ENCODE results near the gene ATP2A1. TPM values are rescaled to one million over a fixed set of nuclear protein-coding genes. Genes with fewer than 3 reads are reported as not detected.

ATP2A1 gene
- total RNA-seq, 2 donors from 2014 or later = 0.40 to 2.9 TPM

GRCh38 chr16:28930652-28931051 is 52.4 kb downstream of the ATP2A1 start:
- Histone ChIP-seq H3K27me3 (no peaks in the 10 kb centered on the region), H3K4me3 (no peak overlapping the region), H3K27ac (no peak overlapping the region), H3K9ac (ENCODE audit: low read depth in 2 of 2, low read length in 2 of 2) (no peak overlapping the region), H3K36me3 (no peaks in the 10 kb centered on the region), H3K9me3 (no peaks in the 10 kb centered on the region), H3K4me1 (peaks cover under 1% of the 10 kb centered on the region)
- TF ChIP-seq CTCF (IDR thresholded peaks at IDR 0.05) = no peak
- no peak for DNase-seq
- intact Hi-C loops (cut with DNase I) = no loop called here

GRCh38 chr16:28931801-28932225 is 53.5 kb downstream of the ATP2A1 start, which contains the start of gene CD19:
Gene CD19, plus strand, starts transcription at chr16:28931971. Its CDS starts 30 bp downstream, at chr16:28932001.
- H3K4me3 ChIP-seq = no peak within 1 kb of the TSS
- TF ChIP-seq CTCF (IDR thresholded peaks at IDR 0.05) = no peak
- intact Hi-C loops (cut with DNase I) = no loop called here
- H3K27me3 ChIP-seq = no peaks in the 10 kb centered on the region
- no peaks in the 10 kb centered on the region for H3K36me3 ChIP-seq
- DNase-seq = no peak
- H3K4me1 ChIP-seq = peaks cover 6% of the 10 kb centered on the region
- no peaks in the 10 kb centered on the region for H3K9me3 ChIP-seq
- H3K9ac ChIP-seq (ENCODE audit: low read depth in 2 of 2, low read length in 2 of 2) = no peak within 1 kb of the TSS
- no peak within 1 kb of the TSS for H3K27ac ChIP-seq

GRCh38 chr16:28932339-28933141 is 54.3 kb downstream of the ATP2A1 start:
- no peaks in the 10 kb centered on the region for H3K27me3 ChIP-seq
- TF ChIP-seq CTCF (IDR thresholded peaks at IDR 0.05) = no peak
- no peak for DNase-seq
- no peaks in the 10 kb centered on the region for H3K36me3 ChIP-seq
- H3K27ac ChIP-seq = no peak overlapping the region
- no peak overlapping the region for H3K9ac ChIP-seq (ENCODE audit: low read depth in 2 of 2, low read length in 2 of 2)
- H3K4me3 ChIP-seq = no peak overlapping the region
- H3K9me3 ChIP-seq = no peaks in the 10 kb centered on the region
- intact Hi-C loops (cut with DNase I) = no loop called here
- peaks cover 6% of the 10 kb centered on the region for H3K4me1 ChIP-seq

GRCh38 chr16:28933171-28933570 is 54.9 kb downstream of the ATP2A1 start:
- H3K27me3 ChIP-seq = no peaks in the 10 kb centered on the region
- H3K4me3 ChIP-seq = no peak overlapping the region
- peaks cover 6% of the 10 kb centered on the region for H3K4me1 ChIP-seq
- no peaks in the 10 kb centered on the region for H3K36me3 ChIP-seq
- no peaks in the 10 kb centered on the region for H3K9me3 ChIP-seq
- DNase-seq = no peak
- intact Hi-C loops (cut with DNase I) = no loop called here
- TF ChIP-seq CTCF (IDR thresholded peaks at IDR 0.05) = no peak
- no peak overlapping the region for H3K27ac ChIP-seq
- no peak overlapping the region for H3K9ac ChIP-seq (ENCODE audit: low read depth in 2 of 2, low read length in 2 of 2)

GRCh38 chr16:28935346-28935745 is 57.1 kb downstream of the ATP2A1 start:
- Histone ChIP-seq H3K9me3 (no peaks in the 10 kb centered on the region), H3K4me3 (no peak overlapping the region), H3K27me3 (no peaks in the 10 kb centered on the region), H3K27ac (no peak overlapping the region), H3K4me1 (peaks cover 6% of the 10 kb centered on the region), H3K36me3 (no peaks in the 10 kb centered on the region), H3K9ac (ENCODE audit: low read depth in 2 of 2, low read length in 2 of 2) (no peak overlapping the region)
- TF ChIP-seq CTCF (IDR thresholded peaks at IDR 0.05) = no peak
- DNase-seq = no peak
- intact Hi-C loops (cut with DNase I) = no loop called here

Data from colonic mucosa (tissue), 4 donors.